Measurements from ENCODE around the gene EXOC2. TPM values are rescaled to one million over a fixed set of nuclear protein-coding genes. Genes with fewer than 3 reads are reported as not detected.
A peak's percentile ranks its signal among the peaks of the same experiment; 100 is the strongest.
"Not testable (repeated sequence)": the region's sequence is repeated elsewhere in the genome, so short reads cannot be mapped to it uniquely, and the experiment has no call there.

EXOC2 gene
- total RNA-seq, 2 donors from 2014 or later: 12.9 to 16.1 TPM

GRCh38 chr6:563863-564262 lies 129.1 kb downstream of the EXOC2 start:
- H3K4me1 ChIP-seq: no peaks in the 10 kb centered on the region
- peaks cover 42% of the 10 kb centered on the region for H3K36me3 ChIP-seq
- no peak overlapping the region for H3K27ac ChIP-seq
- no peaks in the 10 kb centered on the region for H3K27me3 ChIP-seq
- H3K9me3 ChIP-seq: no peaks in the 10 kb centered on the region
- no peak for TF ChIP-seq CTCF (IDR thresholded peaks at IDR 0.05)
- DNase-seq (ENCODE audit: low spot score): no peak
- H3K4me3 ChIP-seq: no peak overlapping the region

DNA sequence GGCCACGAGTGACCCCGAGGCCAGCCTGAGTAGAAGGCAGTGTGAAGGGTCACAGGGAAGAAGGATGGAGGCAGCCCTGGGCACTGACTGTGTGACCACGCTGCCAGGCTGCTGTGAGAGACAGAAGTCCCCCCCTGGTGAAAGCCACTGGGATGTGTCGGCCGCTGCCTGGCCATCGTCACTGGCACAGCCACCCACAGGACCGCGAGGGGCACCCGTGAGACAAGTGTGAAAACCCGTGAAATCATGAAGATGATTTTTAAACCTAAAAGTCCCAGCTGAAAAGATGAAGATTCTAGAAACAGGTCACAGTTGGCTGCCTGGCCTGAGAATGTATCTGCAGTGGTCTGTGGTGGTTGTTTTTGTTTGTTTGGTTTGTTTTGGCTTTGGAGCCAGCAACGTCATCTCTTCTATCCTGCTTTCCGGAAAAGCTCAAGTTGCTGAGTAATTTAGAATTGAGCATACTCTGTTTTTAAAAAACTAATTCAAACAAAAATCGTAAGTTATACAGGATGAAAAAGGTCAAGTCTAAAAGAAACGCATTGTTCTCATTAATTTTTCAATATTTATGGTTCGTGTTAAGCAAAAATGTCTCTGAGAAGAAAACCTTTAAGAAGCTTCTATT lies 130.8 kb downstream of the EXOC2 start:
- H3K27me3 ChIP-seq: no peaks in the 10 kb centered on the region
- TF ChIP-seq CTCF (IDR thresholded peaks at IDR 0.05): no peak
- no peak for DNase-seq (ENCODE audit: low spot score)
- H3K4me3 ChIP-seq: no peak overlapping the region
- H3K27ac ChIP-seq: no peak overlapping the region
- H3K36me3 ChIP-seq: peaks cover 30% of the 10 kb centered on the region
- no peaks in the 10 kb centered on the region for H3K4me1 ChIP-seq
- no peaks in the 10 kb centered on the region for H3K9me3 ChIP-seq

GRCh38 chr6:561335-561734 lies 131.6 kb downstream of the EXOC2 start:
- H3K4me3 ChIP-seq; H3K27me3 ChIP-seq; DNase-seq (ENCODE audit: low spot score); H3K9me3 ChIP-seq; H3K27ac ChIP-seq; H3K4me1 ChIP-seq: not testable (repeated sequence)
- H3K36me3 ChIP-seq: peaks cover 39% of the 10 kb centered on the region

GRCh38 chr6:558959-559358 lies 134.0 kb downstream of the EXOC2 start:
- TF ChIP-seq CTCF (IDR thresholded peaks at IDR 0.05): no peak
- no peaks in the 10 kb centered on the region for H3K27me3 ChIP-seq
- H3K36me3 ChIP-seq: peaks cover 44% of the 10 kb centered on the region
- no peaks in the 10 kb centered on the region for H3K4me1 ChIP-seq
- no peak for DNase-seq (ENCODE audit: low spot score)
- no peak overlapping the region for H3K4me3 ChIP-seq
- H3K27ac ChIP-seq: no peak overlapping the region
- H3K9me3 ChIP-seq: no peaks in the 10 kb centered on the region

GRCh38 chr6:558089-558488 lies 134.8 kb downstream of the EXOC2 start:
- Histone ChIP-seq H3K4me3 (no peak overlapping the region), H3K9me3 (no peaks in the 10 kb centered on the region), H3K27ac (no peak overlapping the region), H3K36me3 (peaks cover 38% of the 10 kb centered on the region), H3K4me1 (no peaks in the 10 kb centered on the region), H3K27me3 (no peaks in the 10 kb centered on the region)
- TF ChIP-seq CTCF (IDR thresholded peaks at IDR 0.05): peak in 1 of 2 donors; percentile 15
- no peak for DNase-seq (ENCODE audit: low spot score)

DNA sequence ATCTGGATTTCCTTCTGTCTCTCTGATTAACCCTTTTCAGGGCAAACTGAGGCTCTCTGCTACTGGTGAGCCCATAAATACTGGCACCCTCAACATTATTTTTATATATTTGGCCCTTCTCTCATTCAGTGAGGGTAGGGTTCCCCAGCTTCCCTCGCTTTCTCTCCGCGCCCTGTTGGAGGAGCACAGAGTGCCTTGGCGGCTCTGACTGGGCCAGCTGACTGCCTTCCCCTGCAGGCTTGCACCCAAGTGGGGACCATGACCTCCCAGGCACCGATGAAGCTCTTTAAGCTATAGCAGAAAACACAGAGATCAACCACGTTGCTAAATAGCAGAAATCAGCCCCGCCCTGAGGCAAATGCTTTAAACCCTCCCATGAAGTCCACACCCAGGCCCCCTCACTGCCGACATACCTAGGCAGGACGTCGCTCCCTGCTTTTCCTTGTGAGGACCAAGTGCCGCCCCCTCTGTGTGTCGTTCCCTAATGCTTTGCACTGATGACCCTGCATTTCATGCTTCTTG lies 141.0 kb downstream of the EXOC2 start:
- H3K36me3 ChIP-seq: peaks cover 31% of the 10 kb centered on the region
- H3K27me3 ChIP-seq: no peaks in the 10 kb centered on the region

More for the DNA sequence above, 141.0 kb downstream of the EXOC2 start:
- H3K9me3 ChIP-seq: no peaks in the 10 kb centered on the region
- no peak for TF ChIP-seq CTCF (IDR thresholded peaks at IDR 0.05)
- no peak overlapping the region for H3K27ac ChIP-seq
- H3K4me1 ChIP-seq: no peaks in the 10 kb centered on the region
- no peak overlapping the region for H3K4me3 ChIP-seq
- no peak for DNase-seq (ENCODE audit: low spot score)

All from right atrium auricular region (tissue), 2 donors.